Measurements from ENCODE around the gene PPID. TPM values are rescaled to one million over a fixed set of nuclear protein-coding genes. Genes with fewer than 3 reads are reported as not detected.
"Not testable (repeated sequence)": the region's sequence is repeated elsewhere in the genome, so short reads cannot be mapped to it uniquely, and the experiment has no call there.

Gene PPID
- total RNA-seq, 4 donors from 2014 or later: 10.6 to 24.1 (median 17.9) TPM

DNA sequence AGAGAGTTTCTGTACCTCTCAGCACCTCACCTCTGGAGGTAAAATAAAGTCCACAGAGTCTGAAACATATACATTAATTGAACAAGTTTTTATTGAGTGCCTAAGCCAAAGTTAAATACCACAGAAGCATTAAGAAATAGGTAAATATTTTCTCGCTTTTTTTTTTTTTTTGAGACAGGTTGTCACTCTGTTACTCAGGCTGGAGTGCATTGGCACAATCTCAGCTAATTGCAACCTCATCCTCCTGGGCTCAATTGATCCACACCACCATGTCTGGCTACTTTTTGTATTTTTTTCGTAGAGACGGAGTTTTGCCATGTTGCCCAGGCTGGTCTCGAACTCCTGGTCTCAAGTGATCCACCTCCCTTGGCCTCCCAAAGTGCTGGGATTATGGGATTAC lies 35.5 kb upstream of the PPID start:
- no peak for TF ChIP-seq POLR2A (IDR thresholded peaks at IDR 0.05)
- TF ChIP-seq, protein P1, sequence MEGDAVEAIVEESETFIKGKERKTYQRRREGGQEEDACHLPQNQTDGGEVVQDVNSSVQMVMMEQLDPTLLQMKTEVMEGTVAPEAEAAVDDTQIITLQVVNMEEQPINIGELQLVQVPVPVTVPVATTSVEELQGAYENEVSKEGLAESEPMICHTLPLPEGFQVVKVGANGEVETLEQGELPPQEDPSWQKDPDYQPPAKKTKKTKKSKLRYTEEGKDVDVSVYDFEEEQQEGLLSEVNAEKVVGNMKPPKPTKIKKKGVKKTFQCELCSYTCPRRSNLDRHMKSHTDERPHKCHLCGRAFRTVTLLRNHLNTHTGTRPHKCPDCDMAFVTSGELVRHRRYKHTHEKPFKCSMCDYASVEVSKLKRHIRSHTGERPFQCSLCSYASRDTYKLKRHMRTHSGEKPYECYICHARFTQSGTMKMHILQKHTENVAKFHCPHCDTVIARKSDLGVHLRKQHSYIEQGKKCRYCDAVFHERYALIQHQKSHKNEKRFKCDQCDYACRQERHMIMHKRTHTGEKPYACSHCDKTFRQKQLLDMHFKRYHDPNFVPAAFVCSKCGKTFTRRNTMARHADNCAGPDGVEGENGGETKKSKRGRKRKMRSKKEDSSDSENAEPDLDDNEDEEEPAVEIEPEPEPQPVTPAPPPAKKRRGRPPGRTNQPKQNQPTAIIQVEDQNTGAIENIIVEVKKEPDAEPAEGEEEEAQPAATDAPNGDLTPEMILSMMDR (IDR thresholded peaks at IDR 0.05): no peak
- DNase-seq (ENCODE audit: low spot score in 2 of 2): no peak
- intact Hi-C loops (cut with DNase I; ENCODE audit: low total_unique reads): no loop called here
- WGBS, 2 donors: 80 to 86% methylated on average over 4 of the region's 4 CpGs
- no peak overlapping the region for H3K4me3 ChIP-seq (ENCODE audit: low read depth, poor library complexity, severe bottlenecking)

DNA sequence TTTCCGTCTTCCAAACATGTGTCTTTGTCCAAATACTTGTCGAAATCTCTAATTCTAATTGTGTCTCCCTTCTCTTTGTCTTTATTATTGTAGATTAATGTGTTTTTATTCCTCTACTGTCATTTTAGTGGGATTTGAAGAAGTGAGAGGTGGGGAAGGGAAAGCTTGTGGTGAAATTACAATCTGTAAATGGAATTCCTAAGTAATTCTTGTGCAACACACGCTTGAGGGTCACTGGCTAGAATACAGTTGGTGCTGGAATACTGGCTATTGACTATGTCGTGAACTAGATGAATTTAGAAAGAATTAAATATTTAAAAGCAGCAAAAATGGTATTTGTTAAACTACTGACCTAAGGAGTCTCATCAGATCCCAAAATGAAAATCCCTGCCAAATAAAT lies 34.9 kb upstream of the PPID start:
- intact Hi-C loops (cut with DNase I; ENCODE audit: low total_unique reads): no loop called here
- TF ChIP-seq, protein P1 (IDR thresholded peaks at IDR 0.05): no peak
- TF ChIP-seq POLR2A (IDR thresholded peaks at IDR 0.05): no peak
- DNase-seq (ENCODE audit: low spot score in 2 of 2): no peak
- WGBS, 2 donors: 68 to 86% methylated on average over 4 of the region's 4 CpGs
- no peak overlapping the region for H3K4me3 ChIP-seq (ENCODE audit: low read depth, poor library complexity, severe bottlenecking)

DNA sequence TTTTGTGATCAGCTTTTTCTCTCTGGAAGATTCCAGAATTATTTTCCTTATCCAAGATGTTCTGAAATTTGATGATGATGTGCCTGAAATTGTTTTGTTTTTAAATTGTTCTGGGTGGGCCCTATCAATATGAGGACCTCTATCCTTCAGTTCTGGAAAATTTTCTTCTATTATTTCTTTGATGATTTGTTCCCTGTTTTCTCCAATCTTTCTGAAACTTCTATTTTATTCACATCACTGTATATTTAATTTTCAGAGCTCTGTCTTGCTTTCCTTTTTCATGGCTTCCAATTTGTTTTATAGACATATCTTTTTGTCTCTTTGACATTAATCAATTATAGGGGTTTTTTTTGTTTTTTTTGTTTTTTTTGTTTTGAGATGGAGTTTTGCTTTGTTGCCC lies 33.4 kb upstream of the PPID start:
- intact Hi-C loops (cut with DNase I; ENCODE audit: low total_unique reads): no loop called here
- DNase-seq (ENCODE audit: low spot score in 2 of 2): no peak
- H3K4me3 ChIP-seq (ENCODE audit: low read depth, poor library complexity, severe bottlenecking): no peak overlapping the region
- TF ChIP-seq POLR2A (IDR thresholded peaks at IDR 0.05): no peak
- TF ChIP-seq, protein P1 (IDR thresholded peaks at IDR 0.05): no peak

DNA sequence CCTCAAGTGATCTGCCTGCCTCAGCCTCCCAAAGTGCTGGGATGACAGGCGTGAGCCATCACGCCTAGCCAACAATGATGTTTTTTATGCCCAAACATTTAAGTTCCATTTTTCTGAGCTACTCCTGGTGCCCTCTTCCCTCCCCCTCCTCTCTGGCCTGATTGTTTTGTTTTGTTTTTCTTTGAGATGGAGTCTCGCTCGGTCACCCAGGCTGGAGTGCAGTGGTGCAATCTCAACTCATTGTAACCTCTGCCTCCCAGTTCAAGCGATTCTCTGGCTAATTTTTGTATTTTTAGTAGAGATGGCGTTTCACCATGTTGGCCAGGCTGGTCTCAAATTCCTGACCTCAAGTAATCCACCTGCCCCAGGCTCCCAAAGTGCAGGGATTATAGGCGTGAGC lies 32.6 kb upstream of the PPID start:
- DNase-seq (ENCODE audit: low spot score in 2 of 2); intact Hi-C loops (cut with DNase I; ENCODE audit: low total_unique reads); H3K4me3 ChIP-seq (ENCODE audit: low read depth, poor library complexity, severe bottlenecking): not testable (repeated sequence)
- 89 to 95% methylated on average over 7 of the region's 7 CpGs for WGBS, 2 donors

DNA sequence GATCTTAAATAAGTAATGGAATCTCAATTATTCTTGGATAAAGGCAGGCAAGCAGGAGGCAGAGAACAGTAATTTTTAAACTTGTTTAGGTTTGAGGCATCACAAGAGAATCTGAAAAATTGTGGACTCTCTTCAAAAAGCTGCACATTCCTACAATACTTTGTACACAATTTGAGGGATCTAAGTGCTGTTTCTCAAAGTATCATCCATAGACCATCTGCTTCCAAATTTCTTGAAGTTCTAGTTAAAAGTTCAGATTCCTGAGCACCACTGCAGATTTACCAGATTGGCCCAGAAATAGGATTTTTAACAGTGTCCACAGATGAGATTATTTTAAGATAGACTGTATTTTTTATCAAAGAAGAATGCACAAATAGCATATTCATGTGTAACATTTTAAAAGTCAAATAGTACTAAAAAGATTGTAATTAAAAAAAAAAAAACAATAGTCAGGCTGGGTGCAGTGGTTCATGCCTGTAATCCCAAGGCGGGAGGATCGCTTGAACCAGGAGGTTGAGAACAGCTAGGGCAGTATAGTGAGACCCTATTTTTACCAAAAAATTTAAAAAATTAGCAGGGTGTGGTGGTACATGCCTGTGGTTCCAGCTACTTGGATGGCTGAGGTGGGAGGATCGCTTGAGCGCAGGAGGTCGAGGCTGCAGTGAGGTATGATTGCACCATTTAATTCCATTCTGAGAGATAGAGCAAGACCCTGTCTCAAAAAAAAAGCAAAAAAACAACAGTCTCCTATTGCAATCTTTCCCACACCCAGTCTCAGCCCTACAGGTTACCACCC lies 31.4 kb upstream of the PPID start:
- DNase-seq (ENCODE audit: low spot score in 2 of 2): no peak
- H3K4me3 ChIP-seq (ENCODE audit: low read depth, poor library complexity, severe bottlenecking): no peak overlapping the region
- intact Hi-C loops (cut with DNase I; ENCODE audit: low total_unique reads): no loop called here
- TF ChIP-seq, protein P1 (IDR thresholded peaks at IDR 0.05): no peak
- TF ChIP-seq POLR2A (IDR thresholded peaks at IDR 0.05): no peak
- WGBS, 2 donors: 92 to 94% methylated on average over 5 of the region's 5 CpGs

DNA sequence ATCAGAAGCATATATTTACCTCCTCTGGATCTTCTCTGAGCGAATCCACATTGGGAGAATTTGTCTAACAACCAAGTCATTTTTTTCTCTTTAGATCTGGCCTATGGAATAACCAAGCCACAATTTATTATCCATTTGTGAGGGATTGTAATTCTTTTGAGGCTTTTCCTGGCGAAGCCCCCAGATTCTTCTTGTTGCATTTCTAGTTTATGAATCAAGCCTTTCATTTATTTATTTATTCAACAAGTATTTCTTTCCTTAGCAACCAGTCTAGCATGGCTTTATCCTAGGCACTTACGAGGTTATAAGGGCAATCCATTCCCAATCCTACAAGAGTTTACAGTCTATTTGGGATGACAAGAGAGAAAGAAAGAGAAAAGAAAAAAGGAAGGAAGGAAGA lies 27.2 kb upstream of the PPID start:
- no peak for TF ChIP-seq POLR2A (IDR thresholded peaks at IDR 0.05)
- TF ChIP-seq, protein P1 (IDR thresholded peaks at IDR 0.05): no peak
- WGBS, 2 donors: 60 to 70% methylated on average over 3 of the region's 3 CpGs
- no peak for DNase-seq (ENCODE audit: low spot score in 2 of 2)
- H3K4me3 ChIP-seq (ENCODE audit: low read depth, poor library complexity, severe bottlenecking): no peak overlapping the region
- intact Hi-C loops (cut with DNase I; ENCODE audit: low total_unique reads): no loop called here

DNA sequence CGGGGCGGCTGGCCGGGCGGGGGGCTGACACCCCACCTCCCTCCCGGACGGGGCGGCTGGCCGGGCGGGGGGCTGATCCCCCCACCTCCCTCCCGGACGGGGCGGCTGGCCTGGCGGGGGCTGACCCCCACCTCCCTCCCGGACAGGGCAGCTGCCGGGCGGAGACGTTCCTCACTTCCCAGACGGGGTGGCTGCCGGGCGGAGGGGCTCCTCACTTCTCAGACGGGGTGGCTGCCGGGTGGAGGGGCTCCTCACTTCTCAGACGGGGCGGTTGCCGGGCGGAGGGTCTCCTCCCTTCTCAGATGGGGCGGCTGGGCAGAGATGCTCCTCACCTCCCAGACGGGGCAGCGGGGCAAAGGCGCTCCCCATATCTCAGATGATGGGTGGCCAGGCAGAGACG lies 23.3 kb upstream of the PPID start:
- 92 to 95% methylated on average over 15 to 18 of the region's 31 CpGs for WGBS, 2 donors
- DNase-seq (ENCODE audit: low spot score in 2 of 2); intact Hi-C loops (cut with DNase I; ENCODE audit: low total_unique reads); H3K4me3 ChIP-seq (ENCODE audit: low read depth, poor library complexity, severe bottlenecking): not testable (repeated sequence)

Data from lower leg skin (tissue), 4 donors.